Prostate gland (tissue), 2 donors: Measurements from ENCODE around the gene RPS6KC1. TPM values are rescaled to one million over a fixed set of nuclear protein-coding genes. Genes with fewer than 3 reads are reported as not detected.
"Not testable (repeated sequence)": the region's sequence is repeated elsewhere in the genome, so short reads cannot be mapped to it uniquely, and the experiment has no call there.

ENCODE experiments used
- DNase-seq: peaks from one replicate; pipeline ENCODE4 v3.0.0-alpha.2; 2019; ENCODE audit warnings: low spot score
- H3K27ac ChIP-seq, 2 donors: fragments of 200-600 bp; sonication (generic); 2 replicates each; pipeline ENCODE4 v1.5.1; 2017 to 2019
- H3K27me3 ChIP-seq: fragments of 200-600 bp; sonication (generic); replicated peaks from 2 replicates; pipeline ENCODE4 v1.5.1; 2019; ENCODE audit not compliant: insufficient read depth
- H3K36me3 ChIP-seq, 2 donors: fragments of 200-600 bp; sonication (generic); 1 replicate in 1 of 2; 2 replicates in 1 of 2; pipeline versions ENCODE4 v1.5.1 to v1.8.1; 2017 to 2019
- H3K4me1 ChIP-seq: fragments of 200-600 bp; sonication (generic); replicated peaks from 2 replicates; pipeline ENCODE4 v1.5.1; 2019
- H3K4me3 ChIP-seq, 2 donors: fragments of 200-600 bp; sonication (generic); 2 replicates each; pipeline ENCODE4 v1.5.1; 2017 to 2019
- H3K9me3 ChIP-seq: fragments of 200-600 bp; sonication (generic); 2 replicates; pipeline ENCODE4 v1.5.1; 2017
- CTCF ChIP-seq, 4 experiments: fragments of 200-600 bp in 2 of 4; fragments of 450-650 bp in 2 of 4; sonication (generic) in 2 of 4; IDR thresholded peaks; 1 replicate in 3 of 4; 2 replicates in 1 of 4; pipeline ENCODE4 v1.5.1; 2016 to 2019; ENCODE audit warnings: antibody characterized with exemption in 4 of 4, mild to moderate bottlenecking in 2 of 4, moderate library complexity in 2 of 4
- POLR2A ChIP-seq: fragments of 450-650 bp; IDR thresholded peaks from one replicate; pipeline ENCODE4 v1.6.1; 2016; ENCODE audit warnings: antibody characterized with exemption, mild to moderate bottlenecking
- POLR2AphosphoS5 ChIP-seq: sonication (generic); formaldehyde crosslinking; IDR thresholded peaks from one replicate; pipeline ENCODE4 v1.6.1; 2017; ENCODE audit warnings: antibody characterized with exemption
- WGBS: methylation state at CpG from one replicate; pipeline ENCODE4 v1.1.5; 2018; 5-methylcytosine and 5-hydroxymethylcytosine counted together
- intact Hi-C: fragments of 100-400 bp; cut with DNase I; formaldehyde crosslinking; loops from one replicate; pipeline ENCODE4 v1.14.2; 2022
- total RNA-seq, 2 donors: library from RNA; depleted of rRNA; stranded (reverse); fragments of >200 nt; gene quantifications; one replicate each; pipeline ENCODE4 v1.1.0, GENCODE V29; 2016

RPS6KC1 gene
- total RNA-seq, 2 donors from 2014 or later = 32.6 to 35.3 TPM

- Histone ChIP-seq H3K27ac (no peak overlapping the region), H3K36me3 (no peaks in the 10 kb centered on the region), H3K9me3 (no peaks in the 10 kb centered on the region), H3K4me1 (no peaks in the 10 kb centered on the region), H3K27me3 (peaks cover 2% of the 10 kb centered on the region), H3K4me3 (no peak overlapping the region)
- TF ChIP-seq CTCF (IDR thresholded peaks at IDR 0.05) (no peak), POLR2AphosphoS5 (no peak), POLR2A (no peak)
- no peak for DNase-seq
- intact Hi-C loops = no loop called here
Measured at GRCh38 chr1:213032651-213033050, 18.4 kb upstream of the RPS6KC1 start.

DNA sequence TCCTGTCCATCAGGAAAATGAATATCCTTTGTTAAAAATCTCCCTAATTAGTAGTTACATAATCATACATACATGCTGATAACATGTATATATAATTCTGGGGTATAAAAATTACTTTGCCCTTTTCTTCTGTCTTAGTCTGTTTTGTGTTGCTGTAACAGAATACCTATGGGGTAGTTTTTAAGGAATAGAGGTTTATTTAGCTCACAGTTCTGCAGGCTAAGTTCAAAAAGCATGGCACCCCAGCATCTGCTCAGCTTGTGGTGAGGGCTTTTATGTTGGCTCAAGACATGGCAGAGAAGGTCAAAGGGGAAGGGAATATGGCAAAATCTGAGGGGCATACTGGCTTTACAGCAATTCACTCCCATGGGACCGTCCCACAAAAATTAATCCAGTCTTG is 16.3 kb upstream of the RPS6KC1 start:
- intact Hi-C loops = no loop called here
- TF ChIP-seq POLR2AphosphoS5 (no peak), POLR2A (no peak), CTCF (IDR thresholded peaks at IDR 0.05) (no peak)
- DNase-seq = no peak
- no peaks in the 10 kb centered on the region for H3K9me3 ChIP-seq
- no peak overlapping the region for H3K4me3 ChIP-seq
- no peak overlapping the region for H3K27ac ChIP-seq
- WGBS = 100% methylated on average over 1 of the region's 1 CpG
- no peaks in the 10 kb centered on the region for H3K36me3 ChIP-seq
- no peaks in the 10 kb centered on the region for H3K4me1 ChIP-seq
- peaks cover 2% of the 10 kb centered on the region for H3K27me3 ChIP-seq

DNA sequence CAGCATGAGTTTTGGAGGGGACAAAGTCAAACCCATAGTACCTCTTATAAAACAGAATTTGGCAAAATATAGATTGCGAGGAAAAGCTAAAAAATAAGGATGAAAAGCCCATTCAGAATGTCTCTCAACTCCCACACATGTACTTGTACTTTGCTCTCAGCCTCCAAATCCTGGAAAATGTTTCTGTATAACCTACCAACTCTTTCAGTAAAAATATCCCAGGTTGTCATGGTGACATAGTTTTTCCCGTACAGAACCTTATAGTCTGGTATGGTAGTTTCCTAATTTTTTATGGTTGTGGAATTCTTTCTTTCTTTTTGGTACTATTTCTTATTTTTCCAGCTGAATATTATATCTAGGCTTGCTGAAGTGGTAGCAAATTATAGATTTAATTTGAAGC is 15.5 kb upstream of the RPS6KC1 start:
- no peak for DNase-seq
- Histone ChIP-seq H3K9me3 (no peaks in the 10 kb centered on the region), H3K27me3 (peaks cover 2% of the 10 kb centered on the region), H3K4me1 (no peaks in the 10 kb centered on the region), H3K4me3 (no peak overlapping the region), H3K36me3 (no peaks in the 10 kb centered on the region), H3K27ac (no peak overlapping the region)
- 75% methylated on average over 2 of the region's 2 CpGs for WGBS
- TF ChIP-seq CTCF (IDR thresholded peaks at IDR 0.05) = no peak
- intact Hi-C loops = no loop called here

- Histone ChIP-seq H3K9me3 (no peaks in the 10 kb centered on the region), H3K27me3 (no peaks in the 10 kb centered on the region), H3K36me3 (no peaks in the 10 kb centered on the region), H3K27ac (no peak overlapping the region), H3K4me3 (no peak overlapping the region), H3K4me1 (no peaks in the 10 kb centered on the region)
- no peak for DNase-seq
- 74% methylated on average over 1 of the region's 1 CpG for WGBS
- TF ChIP-seq POLR2AphosphoS5 (no peak), POLR2A (no peak), CTCF (IDR thresholded peaks at IDR 0.05) (no peak)
- intact Hi-C loops = no loop called here
Measured at GRCh38 chr1:213041443-213041842, 9.6 kb upstream of the RPS6KC1 start.

GRCh38 chr1:213045321-213046226 is 5.5 kb upstream of the RPS6KC1 start:
- H3K27ac ChIP-seq, DNase-seq, H3K4me1 ChIP-seq, H3K36me3 ChIP-seq, intact Hi-C loops, H3K27me3 ChIP-seq, H3K4me3 ChIP-seq, H3K9me3 ChIP-seq: not testable (repeated sequence)
- 61% methylated on average over 13 of the region's 13 CpGs for WGBS
